Neuron (in vitro differentiated cells): ENCODE data around the gene ZBTB12.

Experiments
- H2AFZ ChIP-seq: one replicate; pipeline ENCODE4 v1.6.1; 2013; ENCODE audit warnings: low read depth, mild to moderate bottlenecking, inconsistent platforms, low read length, moderate library complexity
- H3K27me3 ChIP-seq: one replicate; pipeline ENCODE4 v1.6.1; 2013; ENCODE audit warnings: low read length; ENCODE audit not compliant: insufficient read depth
- H3K36me3 ChIP-seq: one replicate; pipeline ENCODE4 v1.6.1; 2013; ENCODE audit warnings: low read length; ENCODE audit not compliant: insufficient read depth
- H3K4me1 ChIP-seq: one replicate; pipeline ENCODE4 v1.6.1; 2013; ENCODE audit warnings: low read length; ENCODE audit not compliant: insufficient read depth
- H3K4me3 ChIP-seq: 2 replicates; pipeline ENCODE4 v1.5.1; 2013; ENCODE audit warnings: mild to moderate bottlenecking, low read length, moderate library complexity
- H3K9me3 ChIP-seq: one replicate; pipeline ENCODE4 v1.6.1; 2013; ENCODE audit warnings: low read length

Gene ZBTB12, protein sequence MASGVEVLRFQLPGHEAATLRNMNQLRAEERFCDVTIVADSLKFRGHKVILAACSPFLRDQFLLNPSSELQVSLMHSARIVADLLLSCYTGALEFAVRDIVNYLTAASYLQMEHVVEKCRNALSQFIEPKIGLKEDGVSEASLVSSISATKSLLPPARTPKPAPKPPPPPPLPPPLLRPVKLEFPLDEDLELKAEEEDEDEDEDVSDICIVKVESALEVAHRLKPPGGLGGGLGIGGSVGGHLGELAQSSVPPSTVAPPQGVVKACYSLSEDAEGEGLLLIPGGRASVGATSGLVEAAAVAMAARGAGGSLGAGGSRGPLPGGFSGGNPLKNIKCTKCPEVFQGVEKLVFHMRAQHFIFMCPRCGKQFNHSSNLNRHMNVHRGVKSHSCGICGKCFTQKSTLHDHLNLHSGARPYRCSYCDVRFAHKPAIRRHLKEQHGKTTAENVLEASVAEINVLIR

DNA sequence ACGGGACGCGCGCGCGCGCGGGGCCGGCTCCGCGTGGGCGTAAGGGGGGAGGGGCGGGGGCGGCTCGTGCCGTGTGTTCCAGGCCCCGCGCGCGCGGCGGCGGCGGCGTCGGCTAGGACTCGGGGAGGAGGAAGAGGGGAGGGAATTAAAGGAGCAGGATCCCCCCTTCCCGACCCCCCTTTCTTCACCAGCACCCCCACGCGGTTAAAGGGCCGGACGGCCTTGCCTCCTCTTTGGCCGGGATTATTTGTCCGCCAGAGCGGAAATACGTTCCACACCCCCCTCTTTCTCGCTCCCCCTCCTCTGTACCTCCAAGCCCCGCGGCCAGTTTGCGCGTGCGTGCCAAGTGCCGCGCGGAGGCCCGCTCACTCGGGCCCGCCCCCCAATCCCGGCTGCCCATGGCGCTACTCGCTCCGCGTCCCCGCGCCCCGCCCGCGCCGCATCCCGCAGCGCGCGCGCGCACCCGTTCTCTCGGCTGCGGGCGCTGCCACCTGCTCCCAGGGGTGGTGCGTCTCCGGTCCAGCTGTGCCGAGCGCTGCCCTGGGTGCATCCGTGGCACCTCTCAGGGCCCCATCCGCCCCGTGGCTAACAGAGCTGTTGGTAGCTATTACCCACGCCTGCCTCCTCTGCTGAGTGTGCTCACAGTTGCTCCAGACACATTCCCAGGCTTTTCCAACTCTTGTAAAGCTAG, at the start of gene ZBTB12:
Gene ZBTB12, minus strand, starts transcription at position 134 of the 691 bp plus-strand sequence. CDS start 781 bp downstream, outside the sequence.
- Histone ChIP-seq H3K4me1 (peaks cover 28% of the 10 kb centered on the region), H3K4me3 (peak within 1 kb of the TSS; percentile 85), H3K9me3 (no peaks in the 10 kb centered on the region), H2AFZ (peak within 1 kb of the TSS; percentile 50), H3K27me3 (no peaks in the 10 kb centered on the region), H3K36me3 (peaks cover 4% of the 10 kb centered on the region)

DNA sequence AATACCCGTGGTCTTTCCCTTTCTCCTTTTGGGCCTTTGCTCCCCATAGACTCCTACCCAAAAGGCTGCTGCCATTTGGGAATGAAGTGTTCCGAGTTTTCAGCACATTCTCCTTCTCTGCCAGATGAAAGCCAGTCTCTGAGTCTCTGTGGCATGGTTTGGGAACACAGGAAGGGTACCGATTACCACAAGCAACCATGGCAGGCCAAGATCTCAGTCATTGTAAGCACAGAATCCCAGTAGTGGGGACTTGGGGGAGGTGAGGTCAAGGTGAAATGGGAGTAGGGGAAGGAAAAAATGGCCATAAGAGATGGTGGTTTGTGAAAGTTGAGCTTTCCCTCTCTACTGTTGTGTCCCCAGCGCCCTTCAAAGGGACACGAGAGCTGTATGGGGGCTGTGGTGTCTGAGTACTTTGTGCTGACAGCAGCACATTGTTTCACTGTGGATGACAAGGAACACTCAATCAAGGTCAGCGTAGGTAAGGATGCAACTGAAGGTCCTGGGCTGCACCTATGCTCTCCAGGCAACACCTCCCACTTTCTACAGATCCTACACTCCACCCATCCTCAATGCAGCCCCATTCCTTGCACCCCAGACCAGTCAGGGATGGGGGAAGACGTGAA, 48.2 kb upstream of the ZBTB12 start:
- no peak overlapping the region for H2AFZ ChIP-seq
- peaks cover 46% of the 10 kb centered on the region for H3K36me3 ChIP-seq
- H3K4me1 ChIP-seq, result peaks cover 10% of the 10 kb centered on the region
- H3K9me3 ChIP-seq, result no peaks in the 10 kb centered on the region
- no peaks in the 10 kb centered on the region for H3K27me3 ChIP-seq
- H3K4me3 ChIP-seq, result no peak overlapping the region

DNA sequence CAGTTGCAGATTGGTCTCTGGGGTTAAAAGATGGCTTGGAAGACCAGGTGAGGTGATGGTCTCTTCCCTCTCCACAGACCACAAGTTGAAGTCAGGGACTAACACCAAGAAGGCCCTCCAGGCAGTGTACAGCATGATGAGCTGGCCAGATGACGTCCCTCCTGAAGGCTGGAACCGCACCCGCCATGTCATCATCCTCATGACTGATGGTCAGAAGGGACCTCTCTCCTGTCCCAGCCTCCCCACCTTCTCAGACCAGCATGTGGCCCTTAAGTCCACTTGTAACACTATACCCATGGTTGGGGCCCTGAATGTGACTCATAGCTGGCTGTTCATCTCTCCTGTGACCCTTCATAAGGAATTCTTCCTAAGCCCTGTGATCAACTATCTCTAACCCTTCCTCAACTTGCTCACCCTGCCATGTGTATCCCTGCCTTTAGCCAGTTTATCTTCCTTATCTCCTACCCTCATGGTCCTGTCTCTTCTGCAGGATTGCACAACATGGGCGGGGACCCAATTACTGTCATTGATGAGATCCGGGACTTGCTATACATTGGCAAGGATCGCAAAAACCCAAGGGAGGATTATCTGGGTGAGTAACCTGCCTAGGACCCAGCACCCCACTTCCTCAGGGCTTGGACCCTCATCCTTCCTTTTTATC, 47.0 kb upstream of the ZBTB12 start:
- H3K27me3 ChIP-seq, result no peaks in the 10 kb centered on the region
- H3K4me1 ChIP-seq, result peaks cover 10% of the 10 kb centered on the region
- H3K36me3 ChIP-seq, result peaks cover 34% of the 10 kb centered on the region
- H3K9me3 ChIP-seq, result no peaks in the 10 kb centered on the region
- H2AFZ ChIP-seq, result no peak overlapping the region
- H3K4me3 ChIP-seq, result no peak overlapping the region

DNA sequence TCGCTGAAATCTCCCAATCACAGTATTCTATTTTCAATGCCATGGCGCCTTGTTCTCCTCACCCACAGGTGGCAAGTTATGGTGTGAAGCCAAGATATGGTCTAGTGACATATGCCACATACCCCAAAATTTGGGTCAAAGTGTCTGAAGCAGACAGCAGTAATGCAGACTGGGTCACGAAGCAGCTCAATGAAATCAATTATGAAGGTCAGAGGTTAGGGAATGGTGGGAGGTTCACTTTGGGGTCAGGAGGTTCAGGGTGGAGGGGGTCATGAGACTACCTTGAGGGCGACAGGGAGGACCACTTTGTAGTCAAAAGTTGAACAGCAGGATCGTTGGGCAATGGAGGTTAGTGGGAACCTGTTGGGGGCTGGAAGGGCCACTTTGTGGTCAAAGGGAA, 46.4 kb upstream of the ZBTB12 start:
- H3K4me3 ChIP-seq, result no peak overlapping the region
- peaks cover 29% of the 10 kb centered on the region for H3K36me3 ChIP-seq
- H3K4me1 ChIP-seq, result peaks cover 10% of the 10 kb centered on the region
- H3K27me3 ChIP-seq, result no peaks in the 10 kb centered on the region
- H3K9me3 ChIP-seq, result no peaks in the 10 kb centered on the region
- H2AFZ ChIP-seq, result no peak overlapping the region

DNA sequence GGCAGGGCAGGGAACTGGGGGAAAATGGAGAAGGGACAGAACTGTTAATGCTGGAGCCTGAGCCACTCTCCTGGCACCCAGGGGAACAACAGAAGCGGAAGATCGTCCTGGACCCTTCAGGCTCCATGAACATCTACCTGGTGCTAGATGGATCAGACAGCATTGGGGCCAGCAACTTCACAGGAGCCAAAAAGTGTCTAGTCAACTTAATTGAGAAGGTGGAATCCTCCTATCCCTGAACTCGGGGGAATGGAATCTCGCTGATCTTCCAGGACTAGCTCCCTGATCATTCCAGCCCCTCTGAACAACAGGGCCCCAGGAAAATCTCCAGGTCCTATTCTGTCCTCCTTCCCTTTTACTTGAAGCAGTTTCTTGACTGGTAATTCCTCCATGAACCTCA, 46.0 kb upstream of the ZBTB12 start:
- Histone ChIP-seq H3K27me3 (no peaks in the 10 kb centered on the region), H3K4me1 (peaks cover 10% of the 10 kb centered on the region), H3K36me3 (peaks cover 25% of the 10 kb centered on the region), H3K4me3 (no peak overlapping the region), H2AFZ (no peak overlapping the region), H3K9me3 (no peaks in the 10 kb centered on the region)

DNA sequence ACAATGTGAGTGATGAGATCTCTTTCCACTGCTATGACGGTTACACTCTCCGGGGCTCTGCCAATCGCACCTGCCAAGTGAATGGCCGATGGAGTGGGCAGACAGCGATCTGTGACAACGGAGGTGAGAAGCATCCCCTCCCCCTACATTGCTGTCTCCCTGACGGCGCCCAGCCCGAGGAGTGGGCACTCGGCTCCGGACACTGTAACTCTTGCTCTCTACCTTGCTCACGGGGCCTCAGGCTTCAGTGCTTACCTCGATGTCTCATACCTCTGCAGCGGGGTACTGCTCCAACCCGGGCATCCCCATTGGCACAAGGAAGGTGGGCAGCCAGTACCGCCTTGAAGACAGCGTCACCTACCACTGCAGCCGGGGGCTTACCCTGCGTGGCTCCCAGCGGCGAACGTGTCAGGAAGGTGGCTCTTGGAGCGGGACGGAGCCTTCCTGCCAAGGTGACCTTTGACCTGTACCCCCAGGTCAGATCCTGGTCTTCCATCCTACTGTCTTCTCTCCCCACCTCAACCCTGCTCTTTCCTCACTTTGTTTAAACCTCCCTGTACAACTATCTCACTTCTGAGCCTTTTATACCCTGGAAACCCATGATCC, 45.3 kb upstream of the ZBTB12 start:
- H3K4me1 ChIP-seq, result peaks cover 10% of the 10 kb centered on the region
- no peak overlapping the region for H3K4me3 ChIP-seq
- H2AFZ ChIP-seq, result no peak overlapping the region

DNA sequence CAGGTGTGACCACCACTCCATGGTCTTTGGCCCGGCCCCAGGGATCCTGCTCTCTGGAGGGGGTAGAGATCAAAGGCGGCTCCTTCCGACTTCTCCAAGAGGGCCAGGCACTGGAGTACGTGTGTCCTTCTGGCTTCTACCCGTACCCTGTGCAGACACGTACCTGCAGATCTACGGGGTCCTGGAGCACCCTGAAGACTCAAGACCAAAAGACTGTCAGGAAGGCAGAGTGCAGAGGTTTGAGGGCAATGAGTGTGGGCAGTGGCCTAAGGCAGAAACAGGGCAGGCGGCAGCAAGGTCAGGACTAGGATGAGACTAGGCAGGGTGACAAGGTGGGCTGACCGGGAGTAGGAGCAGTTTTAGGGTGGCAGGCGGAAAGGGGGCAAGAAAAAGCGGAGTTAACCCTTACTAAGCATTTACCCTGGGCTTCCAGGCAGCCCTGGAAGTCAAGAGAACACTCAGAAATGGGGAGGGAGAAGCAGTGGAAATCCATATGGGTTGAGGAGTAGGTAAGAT, 44.5 kb upstream of the ZBTB12 start:
- no peak overlapping the region for H3K4me3 ChIP-seq
- peaks cover 10% of the 10 kb centered on the region for H3K4me1 ChIP-seq
- H2AFZ ChIP-seq, result no peak overlapping the region
- H3K9me3 ChIP-seq, result no peaks in the 10 kb centered on the region
- H3K36me3 ChIP-seq, result peaks cover 10% of the 10 kb centered on the region
- H3K27me3 ChIP-seq, result no peaks in the 10 kb centered on the region

More for the DNA sequence above, 45.3 kb upstream of the ZBTB12 start:
- H3K36me3 ChIP-seq, result peaks cover 18% of the 10 kb centered on the region
- H3K27me3 ChIP-seq, result no peaks in the 10 kb centered on the region
- H3K9me3 ChIP-seq, result no peaks in the 10 kb centered on the region

DNA sequence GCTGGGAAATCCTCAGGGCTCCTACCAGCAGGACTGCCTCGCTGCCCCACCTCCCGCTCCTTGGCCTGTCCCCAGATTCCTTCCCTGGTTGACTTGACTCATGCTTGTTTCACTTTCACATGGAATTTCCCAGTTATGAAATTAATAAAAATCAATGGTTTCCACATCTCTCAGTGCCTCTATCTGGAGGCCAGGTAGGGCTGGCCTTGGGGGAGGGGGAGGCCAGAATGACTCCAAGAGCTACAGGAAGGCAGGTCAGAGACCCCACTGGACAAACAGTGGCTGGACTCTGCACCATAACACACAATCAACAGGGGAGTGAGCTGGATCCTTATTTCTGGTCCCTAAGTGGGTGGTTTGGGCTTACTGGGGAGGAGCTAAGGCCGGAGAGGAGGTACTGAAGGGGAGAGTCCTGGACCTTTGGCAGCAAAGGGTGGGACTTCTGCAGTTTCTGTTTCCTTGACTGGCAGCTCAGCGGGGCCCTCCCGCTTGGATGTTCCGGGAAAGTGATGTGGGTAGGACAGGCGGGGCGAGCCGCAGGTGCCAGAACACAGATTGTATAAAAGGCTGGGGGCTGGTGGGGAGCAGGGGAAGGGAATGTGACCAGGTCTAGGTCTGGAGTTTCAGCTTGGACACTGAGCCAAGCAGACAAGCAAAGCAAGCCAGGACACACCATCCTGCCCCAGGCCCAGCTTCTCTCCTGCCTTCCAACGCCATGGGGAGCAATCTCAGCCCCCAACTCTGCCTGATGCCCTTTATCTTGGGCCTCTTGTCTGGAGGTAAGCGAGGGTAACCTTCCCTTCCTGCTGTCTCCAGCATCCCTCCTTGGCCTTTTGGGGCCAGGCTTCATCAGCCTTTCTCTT, 43.9 kb upstream of the ZBTB12 start, which contains the start of gene CFB:
Gene CFB, plus strand, starts transcription at position 589 of the 863 bp plus-strand sequence. Its CDS starts 127 bp downstream, at position 716.
- Histone ChIP-seq H3K9me3 (no peaks in the 10 kb centered on the region), H3K4me3 (no peak within 1 kb of the TSS), H3K27me3 (no peaks in the 10 kb centered on the region), H3K4me1 (peaks cover 10% of the 10 kb centered on the region), H3K36me3 (peaks cover 4% of the 10 kb centered on the region), H2AFZ (no peak within 1 kb of the TSS)

DNA sequence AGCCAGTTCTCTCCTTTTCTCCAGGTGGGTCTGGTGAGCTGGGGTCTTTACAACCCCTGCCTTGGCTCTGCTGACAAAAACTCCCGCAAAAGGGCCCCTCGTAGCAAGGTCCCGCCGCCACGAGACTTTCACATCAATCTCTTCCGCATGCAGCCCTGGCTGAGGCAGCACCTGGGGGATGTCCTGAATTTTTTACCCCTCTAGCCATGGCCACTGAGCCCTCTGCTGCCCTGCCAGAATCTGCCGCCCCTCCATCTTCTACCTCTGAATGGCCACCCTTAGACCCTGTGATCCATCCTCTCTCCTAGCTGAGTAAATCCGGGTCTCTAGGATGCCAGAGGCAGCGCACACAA, 43.2 kb upstream of the ZBTB12 start:
- Histone ChIP-seq H3K36me3 (peaks cover under 1% of the 10 kb centered on the region), H3K9me3 (no peaks in the 10 kb centered on the region), H3K4me1 (peaks cover 10% of the 10 kb centered on the region), H3K27me3 (no peaks in the 10 kb centered on the region), H3K4me3 (no peak overlapping the region), H2AFZ (no peak overlapping the region)

DNA sequence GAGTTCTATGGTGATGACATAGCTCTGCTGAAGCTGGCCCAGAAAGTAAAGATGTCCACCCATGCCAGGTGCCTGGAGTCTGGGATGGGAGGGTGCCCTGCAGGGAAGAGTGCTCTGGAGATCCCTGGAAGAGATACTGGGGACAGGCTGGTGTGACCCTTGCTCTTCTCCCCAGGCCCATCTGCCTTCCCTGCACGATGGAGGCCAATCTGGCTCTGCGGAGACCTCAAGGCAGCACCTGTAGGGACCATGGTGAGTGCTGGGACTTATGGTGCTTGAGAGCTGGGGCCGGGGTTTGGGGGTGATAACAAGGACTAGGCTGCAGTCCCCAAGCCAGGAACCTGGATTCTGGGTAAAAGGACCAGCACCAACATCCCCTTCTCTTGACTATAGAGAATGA, 41.9 kb upstream of the ZBTB12 start:
- Histone ChIP-seq H3K9me3 (no peaks in the 10 kb centered on the region), H2AFZ (no peak overlapping the region), H3K36me3 (no peaks in the 10 kb centered on the region), H3K27me3 (no peaks in the 10 kb centered on the region), H3K4me1 (peaks cover 10% of the 10 kb centered on the region), H3K4me3 (no peak overlapping the region)

DNA sequence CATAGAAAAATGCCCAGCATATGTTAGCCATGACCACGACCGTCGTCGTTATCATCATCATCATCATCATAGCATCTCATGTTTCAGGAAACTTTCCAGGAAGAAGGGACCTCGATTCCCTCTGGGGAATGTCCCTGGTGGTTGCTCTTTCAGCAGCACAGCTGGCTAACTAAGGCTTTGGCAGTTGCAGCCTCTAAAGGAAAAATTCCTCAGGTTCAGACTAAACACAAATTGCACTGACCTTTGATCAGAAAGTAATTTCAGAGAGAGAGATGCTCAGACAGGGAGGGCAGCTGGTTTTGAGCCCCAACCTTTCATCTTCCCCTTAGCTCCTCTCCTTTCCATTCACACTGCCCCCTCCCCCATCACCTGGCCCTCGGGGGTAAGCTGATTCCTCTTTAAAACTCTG, 38.4 kb upstream of the ZBTB12 start:
- no peaks in the 10 kb centered on the region for H3K9me3 ChIP-seq
- no peak overlapping the region for H2AFZ ChIP-seq
- H3K27me3 ChIP-seq, result no peaks in the 10 kb centered on the region
- H3K4me1 ChIP-seq, result peaks cover 1% of the 10 kb centered on the region
- no peak overlapping the region for H3K4me3 ChIP-seq
- no peaks in the 10 kb centered on the region for H3K36me3 ChIP-seq

DNA sequence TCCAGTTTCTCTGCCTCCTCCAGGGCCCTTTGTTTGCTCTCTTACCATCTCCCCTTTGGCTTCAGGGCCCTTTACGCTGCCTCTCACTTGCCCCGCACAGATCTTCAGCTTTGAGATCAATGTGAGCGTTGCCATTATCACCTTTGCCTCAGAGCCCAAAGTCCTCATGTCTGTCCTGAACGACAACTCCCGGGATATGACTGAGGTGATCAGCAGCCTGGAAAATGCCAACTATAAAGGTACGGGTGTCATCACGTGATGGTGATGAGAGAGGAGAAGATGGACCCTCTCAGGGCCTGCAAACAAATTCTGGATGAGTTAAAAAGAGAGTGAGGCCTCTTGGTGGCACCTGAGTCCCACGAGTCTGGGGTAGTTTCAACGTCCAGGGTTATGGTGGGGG, 33.9 kb upstream of the ZBTB12 start:
- Histone ChIP-seq H3K27me3 (no peaks in the 10 kb centered on the region), H3K9me3 (no peaks in the 10 kb centered on the region), H2AFZ (no peak overlapping the region), H3K4me3 (no peak overlapping the region), H3K36me3 (no peaks in the 10 kb centered on the region), H3K4me1 (no peaks in the 10 kb centered on the region)
